Tibial artery (tissue), 4 donors: ENCODE data around the gene THY1.

Experiments
- DNase-seq, 2 donors: peaks; one replicate each; pipeline ENCODE4 v3.0.0-alpha.2; 2019
- H3K27ac ChIP-seq, 2 donors: fragments of 200-600 bp; sonication (generic) in 1 of 2; 1 replicate in 1 of 2; 2 replicates in 1 of 2; pipeline ENCODE4 v1.5.1; 2018 to 2019; ENCODE audit warnings: mild to moderate bottlenecking in 1 of 2
- H3K27me3 ChIP-seq, 2 donors: fragments of 200-600 bp; sonication (generic) in 1 of 2; one replicate each; pipeline versions ENCODE4 v1.5.1 to v1.6.0; 2016 to 2019
- H3K36me3 ChIP-seq, 3 donors: fragments of 200-600 bp; sonication (generic) in 2 of 3; one replicate each; pipeline ENCODE4 v1.5.1; 2016 to 2019; ENCODE audit warnings: mild to moderate bottlenecking in 2 of 3
- H3K4me1 ChIP-seq, 4 donors: fragments of 200-600 bp; sonication (generic) in 2 of 4; 1 replicate in 3 of 4; 2 replicates in 1 of 4; pipeline ENCODE4 v1.5.1; 2016 to 2019
- H3K4me3 ChIP-seq, 2 donors: fragments of 200-600 bp; sonication (generic) in 1 of 2; 1 replicate in 1 of 2; 2 replicates in 1 of 2; pipeline ENCODE4 v1.5.1; 2018 to 2019; ENCODE audit warnings: mild to moderate bottlenecking in 2 of 2
- H3K9me3 ChIP-seq, 3 donors: fragments of 200-600 bp; sonication (generic) in 1 of 3; one replicate each; pipeline ENCODE4 v1.5.1; 2016 to 2019
- CTCF ChIP-seq, 2 experiments: fragments of 200-600 bp in 1 of 2; fragments of 450-650 bp in 1 of 2; IDR thresholded peaks; one replicate each; pipeline ENCODE4 v1.5.1; 2017 to 2019; ENCODE audit warnings: antibody characterized with exemption in 2 of 2, mild to moderate bottlenecking in 1 of 2, moderate library complexity in 1 of 2
- intact Hi-C: fragments of 100-400 bp; cut with DNase I; formaldehyde crosslinking; loops from one replicate; pipeline ENCODE4 v1.15.0; 2023; ENCODE audit warnings: low total_unique reads

THY1 gene

GRCh38 chr11:119372260-119373058 lies 50.5 kb downstream of the THY1 start:
- peaks cover 0 to 81% (median 68%) of the 10 kb centered on the region in 4 donors for H3K4me1 ChIP-seq
- no peak for TF ChIP-seq CTCF (IDR thresholded peaks at IDR 0.05)
- intact Hi-C loops: no loop called here

GRCh38 chr11:119371778-119372182 lies 51.2 kb downstream of the THY1 start:
- intact Hi-C loops: no loop called here
- peaks cover 0 to 83% (median 68%) of the 10 kb centered on the region in 4 donors for H3K4me1 ChIP-seq
- H3K27me3 ChIP-seq: no peaks in the 10 kb centered on the region
- H3K4me3 ChIP-seq: no peak overlapping the region
- no peaks in the 10 kb centered on the region for H3K36me3 ChIP-seq
- no peak for DNase-seq
- peak; percentile 29 to 44 for TF ChIP-seq CTCF (IDR thresholded peaks at IDR 0.05)
- peak overlapping the region in 1 of 2 donors; percentile 56 for H3K27ac ChIP-seq
- no peaks in the 10 kb centered on the region for H3K9me3 ChIP-seq

More at GRCh38 chr11:119372260-119373058, 50.5 kb downstream of the THY1 start:
- Histone ChIP-seq H3K27ac (no peak overlapping the region), H3K9me3 (no peaks in the 10 kb centered on the region), H3K36me3 (no peaks in the 10 kb centered on the region), H3K4me3 (no peak overlapping the region), H3K27me3 (no peaks in the 10 kb centered on the region)
- DNase-seq: no peak

GRCh38 chr11:119371067-119371601 lies 51.8 kb downstream of the THY1 start:
- no peak for TF ChIP-seq CTCF (IDR thresholded peaks at IDR 0.05)
- Histone ChIP-seq H3K27me3 (no peaks in the 10 kb centered on the region), H3K36me3 (no peaks in the 10 kb centered on the region), H3K27ac (peak overlapping the region; percentile 49 to 56), H3K4me3 (no peak overlapping the region), H3K4me1 (peaks cover 0 to 83% (median 64%) of the 10 kb centered on the region in 4 donors), H3K9me3 (no peaks in the 10 kb centered on the region)
- no peak for DNase-seq
- intact Hi-C loops: no loop called here

- intact Hi-C loops: no loop called here
- no peak for TF ChIP-seq CTCF (IDR thresholded peaks at IDR 0.05)
- Histone ChIP-seq H3K27ac (peak overlapping the region; percentile 49 to 56), H3K4me3 (no peak overlapping the region), H3K27me3 (no peaks in the 10 kb centered on the region), H3K36me3 (no peaks in the 10 kb centered on the region), H3K9me3 (no peaks in the 10 kb centered on the region), H3K4me1 (peaks cover 0 to 83% (median 60%) of the 10 kb centered on the region in 4 donors)
- peak in 1 of 2 donors; percentile 87 for DNase-seq
Measured at GRCh38 chr11:119370486-119371046, 52.4 kb downstream of the THY1 start.

- no peaks in the 10 kb centered on the region for H3K27me3 ChIP-seq
- no peak for DNase-seq
- TF ChIP-seq CTCF (IDR thresholded peaks at IDR 0.05): no peak
- peaks cover 0 to 83% (median 60%) of the 10 kb centered on the region in 4 donors for H3K4me1 ChIP-seq
- H3K4me3 ChIP-seq: no peak overlapping the region
- no peaks in the 10 kb centered on the region for H3K36me3 ChIP-seq
- intact Hi-C loops: no loop called here
- H3K27ac ChIP-seq: peak overlapping the region in 1 of 2 donors; percentile 56
- H3K9me3 ChIP-seq: no peaks in the 10 kb centered on the region
Measured at GRCh38 chr11:119369132-119369925, 53.6 kb downstream of the THY1 start.
